Neural progenitor cell (in vitro differentiated cells): Measurements from ENCODE around the gene BARX1.

Experiments
- EZH2phosphoT487 ChIP-seq: fragments of 200-600 bp; sonication (generic); IDR thresholded peaks from 2 replicates; pipeline ENCODE4 v1.6.1; 2017; ENCODE audit warnings: antibody characterized with exemption
- TF ChIP-seq, protein P1 (sequence below): fragments of 200-600 bp; sonication (generic); IDR thresholded peaks from 2 replicates; pipeline ENCODE4 v1.5.1; 2017; ENCODE audit warnings: antibody characterized with exemption, mild to moderate bottlenecking

DNA sequence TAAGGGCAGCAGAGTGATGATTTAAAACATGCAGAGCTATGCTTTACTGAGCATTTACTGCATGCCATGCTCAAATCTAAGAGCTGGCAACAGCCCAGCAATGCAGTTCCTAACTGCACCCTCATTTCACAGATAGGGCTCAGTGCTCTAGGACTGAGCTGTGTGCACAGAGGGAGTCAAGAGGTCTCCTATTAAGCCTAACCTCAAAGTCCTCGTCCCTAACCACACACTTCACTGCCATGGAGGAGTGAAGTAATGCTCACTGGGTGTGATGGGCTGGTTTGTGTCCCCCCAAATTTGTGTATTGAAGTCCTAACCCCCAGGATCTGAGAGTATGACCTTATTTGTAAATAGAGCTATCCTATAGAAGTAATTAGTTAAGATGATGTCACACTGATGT, 25.9 kb downstream of the BARX1 start:
- TF ChIP-seq, protein P1, sequence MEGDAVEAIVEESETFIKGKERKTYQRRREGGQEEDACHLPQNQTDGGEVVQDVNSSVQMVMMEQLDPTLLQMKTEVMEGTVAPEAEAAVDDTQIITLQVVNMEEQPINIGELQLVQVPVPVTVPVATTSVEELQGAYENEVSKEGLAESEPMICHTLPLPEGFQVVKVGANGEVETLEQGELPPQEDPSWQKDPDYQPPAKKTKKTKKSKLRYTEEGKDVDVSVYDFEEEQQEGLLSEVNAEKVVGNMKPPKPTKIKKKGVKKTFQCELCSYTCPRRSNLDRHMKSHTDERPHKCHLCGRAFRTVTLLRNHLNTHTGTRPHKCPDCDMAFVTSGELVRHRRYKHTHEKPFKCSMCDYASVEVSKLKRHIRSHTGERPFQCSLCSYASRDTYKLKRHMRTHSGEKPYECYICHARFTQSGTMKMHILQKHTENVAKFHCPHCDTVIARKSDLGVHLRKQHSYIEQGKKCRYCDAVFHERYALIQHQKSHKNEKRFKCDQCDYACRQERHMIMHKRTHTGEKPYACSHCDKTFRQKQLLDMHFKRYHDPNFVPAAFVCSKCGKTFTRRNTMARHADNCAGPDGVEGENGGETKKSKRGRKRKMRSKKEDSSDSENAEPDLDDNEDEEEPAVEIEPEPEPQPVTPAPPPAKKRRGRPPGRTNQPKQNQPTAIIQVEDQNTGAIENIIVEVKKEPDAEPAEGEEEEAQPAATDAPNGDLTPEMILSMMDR, result no peak
- TF ChIP-seq EZH2phosphoT487, result no peak
